Kidney (tissue), 14 donors: Measurements from ENCODE around the gene CHAC1. TPM values are rescaled to one million over a fixed set of nuclear protein-coding genes. Genes with fewer than 3 reads are reported as not detected.

Experiments used
- DNase-seq, 5 donors: peaks; one replicate each; pipeline ENCODE4 v3.0.0-alpha.2; 2013 to 2020
- FAIRE-seq: peaks from 2 replicates; lab custom pipeline; 2012; peaks lifted over from hg19 to GRCh38; lab: Jason Lieb, UNC
- H3K27ac ChIP-seq, 2 donors: one replicate each; pipeline ENCODE4 v1.7.0; 2013; ENCODE audit warnings: low read depth in 2 of 2, low read length in 2 of 2, inconsistent platforms in 1 of 2
- H3K27me3 ChIP-seq: one replicate; pipeline ENCODE4 v1.7.1; 2013; ENCODE audit warnings: low read length, inconsistent platforms; ENCODE audit not compliant: control insufficient read depth, insufficient read depth
- H3K36me3 ChIP-seq, 3 donors: one replicate each; pipeline versions ENCODE4 v1.7.0 to v1.7.1; 2013; ENCODE audit warnings: low read length in 3 of 3, control low read depth in 1 of 3, inconsistent platforms in 1 of 3; ENCODE audit not compliant: insufficient read depth in 3 of 3, control insufficient read depth in 2 of 3
- H3K4me1 ChIP-seq, 3 donors: one replicate each; pipeline versions ENCODE4 v1.7.0 to v1.7.1; 2013; ENCODE audit warnings: low read length in 3 of 3, inconsistent platforms in 1 of 3, low read depth in 1 of 3; ENCODE audit not compliant: control insufficient read depth in 2 of 3, insufficient read depth in 2 of 3
- H3K4me3 ChIP-seq, 3 donors: one replicate each; pipeline versions ENCODE4 v1.7.0 to v1.8.1; 2013; ENCODE audit warnings: low read length in 3 of 3, control low read depth in 1 of 3, inconsistent platforms in 1 of 3
- H3K9ac ChIP-seq, 3 donors: one replicate each; pipeline versions ENCODE4 v1.7.0 to v1.7.1; 2013; ENCODE audit warnings: low read length in 3 of 3, control low read depth in 1 of 3, inconsistent platforms in 1 of 3
- H3K9me3 ChIP-seq, 3 donors: one replicate each; pipeline versions ENCODE4 v1.7.0 to v1.7.1; 2013; ENCODE audit warnings: low read length in 3 of 3, control low read depth in 1 of 3, inconsistent platforms in 1 of 3; ENCODE audit not compliant: control insufficient read depth in 2 of 3, insufficient read depth in 1 of 3
- intact Hi-C: fragments of 100-400 bp; cut with DNase I; formaldehyde crosslinking; loops from one replicate; pipeline ENCODE4 v1.11.1; 2022
- polyA plus RNA-seq: library from polyadenylated mRNA; stranded (reverse); fragments of 350-450 nt; fragmentation: Illumina TruSeq; extraction: RNeasy Lipid Tissue Mini Kit (QIAGEN cat#74804); gene quantifications from one replicate; pipeline ENCODE4 v1.2.3, GENCODE V29; 2014; ENCODE audit warnings: low read depth, low replicate concordance; ENCODE audit not compliant: insufficient read depth
- total RNA-seq: library from RNA; stranded (reverse); fragmentation: NEBNext Ultra II Directional; extraction: Animal tissue kit (Norgen Biotek cat#: 25700); gene quantifications from one replicate; pipeline ENCODE4 v1.2.1, GENCODE V29; 2021
- TF ChIP-seq, protein P1 (sequence below): IDR thresholded peaks from 3 replicates; pipeline ENCODE4 v1.5.1; 2012; ENCODE audit warnings: mild to moderate bottlenecking, moderate library complexity, borderline replicate concordance; ENCODE audit not compliant: insufficient read depth; ENCODE audit errors: extremely low read depth
- donor health status: control.
- donor health status: control.
- donor health status: control.
- donor health status: control.
- donor health status: control.
- donor health status: DM: yes; HTN: yes; CAD: no.
- donor health status: Normal renal cell carcinoma (clear cell type).

CHAC1 gene
- total and polyA plus RNA-seq, 2 donors from 2014 or later: 4.7 to 21.1 TPM

DNA sequence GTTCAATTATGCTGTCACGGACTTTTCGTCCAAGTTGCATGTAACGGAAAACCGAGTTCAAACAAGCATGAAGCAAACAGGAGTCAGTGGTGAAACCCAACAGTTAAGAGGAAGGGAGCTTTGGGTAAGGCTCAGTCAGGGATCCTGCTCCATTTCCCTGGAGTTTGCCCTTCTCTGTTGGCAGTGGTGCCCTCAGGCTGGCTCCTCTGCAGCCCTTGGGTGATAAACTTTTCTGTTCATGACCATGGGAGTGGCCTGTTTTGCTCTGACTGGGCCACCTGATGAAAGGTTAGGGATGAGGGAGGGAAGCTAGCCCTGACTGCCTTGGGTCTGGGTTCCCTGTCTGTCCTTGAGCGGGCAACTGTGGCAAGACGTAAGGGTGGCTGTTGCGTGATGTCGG, 16.1 kb downstream of the CHAC1 start:
- Histone ChIP-seq H3K9ac (no peak overlapping the region), H3K36me3 (no peaks in the 10 kb centered on the region), H3K27me3 (no peaks in the 10 kb centered on the region), H3K27ac (no peak overlapping the region), H3K4me3 (no peak overlapping the region), H3K9me3 (no peaks in the 10 kb centered on the region), H3K4me1 (peaks cover 0 to 6% (median 5%) of the 10 kb centered on the region in 3 donors)
- TF ChIP-seq, protein P1, sequence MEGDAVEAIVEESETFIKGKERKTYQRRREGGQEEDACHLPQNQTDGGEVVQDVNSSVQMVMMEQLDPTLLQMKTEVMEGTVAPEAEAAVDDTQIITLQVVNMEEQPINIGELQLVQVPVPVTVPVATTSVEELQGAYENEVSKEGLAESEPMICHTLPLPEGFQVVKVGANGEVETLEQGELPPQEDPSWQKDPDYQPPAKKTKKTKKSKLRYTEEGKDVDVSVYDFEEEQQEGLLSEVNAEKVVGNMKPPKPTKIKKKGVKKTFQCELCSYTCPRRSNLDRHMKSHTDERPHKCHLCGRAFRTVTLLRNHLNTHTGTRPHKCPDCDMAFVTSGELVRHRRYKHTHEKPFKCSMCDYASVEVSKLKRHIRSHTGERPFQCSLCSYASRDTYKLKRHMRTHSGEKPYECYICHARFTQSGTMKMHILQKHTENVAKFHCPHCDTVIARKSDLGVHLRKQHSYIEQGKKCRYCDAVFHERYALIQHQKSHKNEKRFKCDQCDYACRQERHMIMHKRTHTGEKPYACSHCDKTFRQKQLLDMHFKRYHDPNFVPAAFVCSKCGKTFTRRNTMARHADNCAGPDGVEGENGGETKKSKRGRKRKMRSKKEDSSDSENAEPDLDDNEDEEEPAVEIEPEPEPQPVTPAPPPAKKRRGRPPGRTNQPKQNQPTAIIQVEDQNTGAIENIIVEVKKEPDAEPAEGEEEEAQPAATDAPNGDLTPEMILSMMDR: no peak
- intact Hi-C loops: no loop called here
- FAIRE-seq (no peak), DNase-seq (no peak)

DNA sequence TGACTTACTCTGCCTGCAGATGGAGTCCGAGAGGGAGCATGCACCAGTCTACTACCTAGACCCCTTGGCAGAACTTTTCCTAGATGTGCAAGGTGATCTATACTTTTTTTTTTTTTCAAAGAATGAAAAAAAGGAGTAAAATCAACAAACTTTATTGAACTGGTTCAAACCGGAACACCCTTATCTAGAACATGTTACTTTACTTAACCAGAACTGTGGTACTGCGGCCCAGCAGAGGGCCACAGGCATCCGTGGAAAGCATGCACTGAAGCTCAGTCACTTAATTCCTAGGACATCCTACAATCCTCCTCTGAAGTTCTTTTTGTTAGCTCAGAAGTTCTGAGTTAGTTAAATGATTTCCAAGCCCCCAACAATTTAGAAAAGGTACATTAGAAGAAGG, 21.6 kb downstream of the CHAC1 start:
- Histone ChIP-seq H3K9ac (no peak overlapping the region), H3K4me3 (no peak overlapping the region), H3K9me3 (no peaks in the 10 kb centered on the region), H3K36me3 (peaks cover 0 to 21% (median 16%) of the 10 kb centered on the region in 3 donors), H3K4me1 (no peaks in the 10 kb centered on the region), H3K27ac (no peak overlapping the region), H3K27me3 (no peaks in the 10 kb centered on the region)
- FAIRE-seq (no peak), DNase-seq (no peak)
- intact Hi-C loops: no loop called here
- TF ChIP-seq, protein P1: no peak

DNA sequence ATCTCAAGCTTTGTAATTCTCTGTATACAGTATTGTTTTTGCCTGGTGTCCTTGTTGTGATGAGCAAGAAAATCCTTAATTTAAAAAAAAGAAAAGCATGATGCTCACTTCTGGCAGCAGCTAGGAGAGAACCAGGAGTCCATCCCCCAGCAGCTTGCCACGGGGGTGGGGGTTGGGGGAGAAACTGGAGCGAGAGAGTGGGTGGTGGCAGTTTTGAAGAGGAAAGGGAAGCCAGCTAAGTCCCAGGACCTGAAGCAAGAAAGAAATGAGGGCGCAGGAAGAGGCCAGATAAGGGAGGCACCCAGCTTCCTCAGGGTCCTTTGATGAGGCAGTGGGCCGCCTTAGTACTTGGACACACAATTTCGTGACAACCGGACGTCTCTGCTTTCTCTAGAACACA, 23.5 kb downstream of the CHAC1 start:
- H3K27ac ChIP-seq: no peak overlapping the region
- TF ChIP-seq, protein P1: no peak
- peaks cover 3 to 40% (median 33%) of the 10 kb centered on the region in 3 donors for H3K36me3 ChIP-seq
- FAIRE-seq: no peak
- no peaks in the 10 kb centered on the region for H3K4me1 ChIP-seq
- intact Hi-C loops: no loop called here
- H3K9me3 ChIP-seq: no peaks in the 10 kb centered on the region
- H3K27me3 ChIP-seq: no peaks in the 10 kb centered on the region
- no peak for DNase-seq
- no peak overlapping the region for H3K9ac ChIP-seq
- H3K4me3 ChIP-seq: no peak overlapping the region

DNA sequence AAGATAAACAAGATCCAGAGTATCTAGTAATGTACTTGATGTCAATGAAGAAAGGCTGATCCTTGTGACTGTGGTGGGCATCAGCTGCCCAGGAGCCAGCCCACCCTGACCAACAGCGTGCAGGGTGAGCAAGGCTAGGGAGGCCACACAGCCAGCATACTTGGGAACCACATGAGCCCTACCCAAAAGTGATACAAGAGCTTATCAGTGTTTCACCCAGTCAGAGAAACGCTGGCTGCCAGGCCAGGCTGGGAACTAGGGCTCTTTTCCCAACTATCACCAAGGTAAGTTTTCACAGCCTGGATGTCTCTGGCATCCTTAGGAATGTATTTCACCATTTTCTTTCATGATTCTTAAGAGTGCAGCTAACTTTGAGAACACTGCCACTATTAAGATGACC, 24.9 kb downstream of the CHAC1 start:
- Histone ChIP-seq H3K9ac (no peak overlapping the region), H3K4me1 (no peaks in the 10 kb centered on the region), H3K27me3 (no peaks in the 10 kb centered on the region), H3K9me3 (no peaks in the 10 kb centered on the region), H3K27ac (no peak overlapping the region), H3K4me3 (no peak overlapping the region), H3K36me3 (peaks cover 4 to 54% (median 42%) of the 10 kb centered on the region in 3 donors)
- DNase-seq: no peak
- no peak for FAIRE-seq
- TF ChIP-seq, protein P1: no peak
- intact Hi-C loops: no loop called here
